GM04504 (cell line): ENCODE results near the gene HRH3.

Experiments
- DNase-seq: peaks from one replicate; pipeline ENCODE4 v3.0.0-alpha.2; 2012; ENCODE audit warnings: low read depth

Gene HRH3

DNA sequence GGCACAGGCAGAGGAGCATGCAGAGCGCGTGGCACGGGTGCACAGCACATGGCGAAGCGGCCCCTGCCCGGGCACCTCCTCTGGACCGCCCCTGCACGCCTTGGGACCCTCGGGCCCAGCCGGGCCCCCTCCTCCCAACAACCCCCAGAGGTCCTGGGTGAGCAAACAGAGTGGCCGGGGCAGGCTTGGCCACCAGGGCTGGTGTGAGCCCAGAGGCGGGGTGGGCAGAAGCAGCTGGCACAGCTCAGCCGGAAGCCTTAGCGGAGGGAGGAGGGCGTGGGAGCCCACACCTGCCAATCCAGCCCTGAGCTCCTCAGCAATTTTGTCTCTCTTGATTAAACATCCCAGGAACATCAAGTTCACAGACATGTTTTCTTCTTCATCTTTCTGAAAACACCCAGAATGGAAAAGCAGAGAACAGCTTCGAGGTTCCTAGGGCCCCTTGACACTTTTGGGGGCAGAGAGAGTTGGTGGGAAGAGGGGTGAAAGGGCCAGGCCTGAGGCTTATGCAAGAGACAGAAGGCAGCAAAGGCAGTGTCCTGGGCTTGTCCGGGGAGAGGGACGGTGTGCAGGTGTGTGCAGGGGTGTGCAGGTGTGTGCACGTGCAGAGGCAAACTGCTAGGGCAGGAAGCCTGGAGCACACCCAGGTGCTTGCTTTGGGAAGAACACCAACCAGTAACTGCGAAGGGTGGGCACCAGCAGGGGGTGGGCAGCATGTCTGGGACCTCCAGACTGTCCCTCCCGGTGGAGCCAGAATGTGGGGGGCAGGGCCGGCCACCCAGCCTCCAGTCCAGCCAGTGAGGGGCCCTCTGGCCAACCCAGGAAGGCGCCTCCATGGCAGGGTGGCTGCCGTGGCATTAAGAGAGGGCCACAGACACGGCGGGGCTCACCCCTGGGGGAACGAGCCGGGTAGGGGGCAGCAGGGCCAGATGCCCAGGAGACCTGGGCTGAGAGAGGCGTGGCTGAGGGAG, 4.8 kb downstream of the HRH3 start:
- DNase-seq: no peak

DNA sequence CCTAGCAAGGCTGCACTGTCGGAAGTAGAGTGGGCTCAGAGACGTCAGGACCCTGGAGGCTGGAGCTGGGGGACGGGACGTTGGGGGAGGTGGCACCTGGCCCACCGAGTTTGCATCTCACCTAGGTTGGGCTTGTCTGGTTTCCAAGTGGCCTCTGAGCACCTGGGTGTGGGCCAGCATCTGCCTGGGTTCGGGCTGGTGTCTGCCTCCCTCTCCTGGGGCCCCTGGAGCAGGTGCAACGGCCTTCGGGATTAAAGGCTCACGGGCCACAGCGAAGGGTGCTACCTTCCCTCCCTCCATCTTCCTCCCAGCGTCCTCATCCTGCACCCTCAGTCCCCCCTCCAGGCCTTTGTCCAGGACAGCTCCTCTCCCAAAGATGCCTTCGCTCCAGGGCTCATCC, 6.0 kb downstream of the HRH3 start:
- DNase-seq: no peak

DNA sequence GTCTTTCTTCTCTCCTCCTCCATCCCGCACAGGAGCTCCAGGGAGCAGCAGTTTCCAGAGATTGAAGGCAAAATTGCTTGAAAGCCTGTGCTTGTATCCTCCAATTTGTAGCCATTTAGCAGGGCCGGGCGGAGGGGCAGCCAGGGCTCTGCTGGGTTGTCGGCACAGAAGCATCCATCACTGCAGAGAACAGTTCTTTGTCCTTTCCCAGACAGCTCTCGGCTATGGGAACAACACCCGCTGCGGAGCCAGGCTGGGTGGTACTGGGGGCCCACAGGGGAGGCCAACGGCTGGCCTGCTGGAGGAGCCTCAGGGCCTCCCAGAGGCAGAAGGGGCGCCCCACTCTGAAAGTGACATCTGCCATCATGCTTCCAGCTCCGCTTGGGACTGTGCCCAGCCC, 7.8 kb downstream of the HRH3 start:
- DNase-seq: no peak

DNA sequence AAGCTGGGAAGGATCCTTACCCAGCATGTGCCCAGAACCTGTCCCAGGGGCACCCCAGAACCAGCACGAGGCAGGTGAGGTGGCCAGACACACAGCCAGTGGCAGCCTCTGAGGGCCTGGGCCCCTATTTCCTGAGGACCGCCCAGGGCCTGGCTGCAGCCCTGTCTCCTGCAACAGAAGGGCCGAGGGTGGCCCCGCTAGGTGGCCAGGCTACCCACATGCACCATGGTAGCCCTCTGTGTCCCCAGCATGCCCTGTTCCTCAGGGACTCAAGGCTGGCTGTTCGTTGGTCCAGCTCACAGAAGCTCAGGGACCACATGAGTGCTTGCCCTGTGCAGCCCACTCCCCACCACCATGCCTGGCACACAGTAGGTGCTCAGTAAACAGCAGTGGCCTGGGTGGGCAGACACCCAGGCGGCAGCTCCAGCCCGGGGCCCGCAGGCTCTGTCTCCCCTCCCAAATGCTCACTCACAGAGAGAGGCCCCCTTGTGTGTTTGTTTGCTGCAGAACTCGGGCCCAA, 8.2 kb downstream of the HRH3 start:
- no peak for DNase-seq

DNA sequence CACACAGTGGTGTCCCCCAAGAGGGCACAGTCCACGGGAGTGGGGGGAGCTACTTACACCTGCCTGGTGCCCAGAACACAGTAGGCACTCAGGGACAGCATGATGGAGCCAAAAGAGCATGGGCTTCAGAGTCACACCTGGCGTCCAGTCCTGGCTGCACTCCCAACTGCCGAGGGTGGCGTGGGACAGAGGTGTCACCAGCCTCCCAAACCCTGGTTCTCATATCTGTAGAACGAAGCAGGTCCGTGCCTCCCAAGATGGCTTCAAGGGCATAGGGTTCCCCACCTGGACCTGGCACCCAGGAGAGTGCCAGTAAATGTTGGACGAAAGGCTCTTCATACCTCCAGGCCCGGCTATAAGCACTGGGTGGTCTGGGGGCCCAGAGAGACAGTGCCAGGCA, 8.9 kb downstream of the HRH3 start:
- DNase-seq: no peak

DNA sequence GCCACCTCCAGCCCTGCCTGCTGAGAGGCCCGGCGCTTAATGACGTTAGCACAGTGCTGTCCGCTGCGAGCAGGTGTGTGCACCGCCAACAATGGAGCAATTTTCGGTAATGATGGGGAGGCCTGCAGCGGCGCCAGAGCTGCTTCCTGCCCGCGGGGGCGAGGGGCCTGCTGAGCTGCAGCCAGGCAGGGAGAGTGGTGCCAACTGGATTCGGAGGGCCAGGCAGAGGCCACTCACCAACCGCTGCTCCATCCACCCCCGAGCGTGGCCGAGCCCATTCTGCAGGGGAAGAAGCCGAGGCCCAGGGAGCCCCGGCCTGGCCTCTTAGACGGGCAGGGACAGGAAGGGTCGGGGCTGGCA, 9.6 kb downstream of the HRH3 start:
- no peak for DNase-seq

DNA sequence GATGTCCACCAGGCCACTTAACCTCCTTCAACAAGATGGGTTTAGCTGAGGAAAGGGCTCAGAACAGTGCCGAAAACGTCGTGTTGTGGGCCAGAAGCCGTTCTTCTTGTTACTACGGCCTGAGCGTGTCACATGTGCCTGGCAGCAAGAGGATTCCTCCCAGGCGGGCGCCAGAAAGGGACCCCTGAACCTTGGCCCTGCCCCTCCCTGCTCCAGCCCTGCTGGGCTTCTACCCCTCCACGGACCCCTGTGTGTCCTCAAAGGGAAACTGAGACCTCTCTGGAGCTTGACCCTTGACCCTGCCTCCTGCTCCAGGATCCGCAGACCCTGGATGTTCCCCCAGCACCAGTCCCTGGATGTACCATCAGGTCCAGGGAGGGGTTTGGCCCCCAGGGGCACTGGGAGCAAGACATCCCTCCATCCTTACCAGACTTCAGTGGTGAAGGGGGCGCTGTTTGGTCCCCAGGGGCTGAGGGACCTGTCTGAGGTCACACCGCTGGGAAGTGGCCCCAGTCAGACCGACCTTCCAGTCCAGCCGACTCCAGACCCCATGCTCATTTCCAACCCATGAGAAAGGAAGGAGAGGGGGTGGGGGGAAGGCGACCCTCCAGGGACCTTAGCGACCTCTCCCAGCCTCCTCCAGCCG, 10.1 kb downstream of the HRH3 start:
- no peak for DNase-seq

DNA sequence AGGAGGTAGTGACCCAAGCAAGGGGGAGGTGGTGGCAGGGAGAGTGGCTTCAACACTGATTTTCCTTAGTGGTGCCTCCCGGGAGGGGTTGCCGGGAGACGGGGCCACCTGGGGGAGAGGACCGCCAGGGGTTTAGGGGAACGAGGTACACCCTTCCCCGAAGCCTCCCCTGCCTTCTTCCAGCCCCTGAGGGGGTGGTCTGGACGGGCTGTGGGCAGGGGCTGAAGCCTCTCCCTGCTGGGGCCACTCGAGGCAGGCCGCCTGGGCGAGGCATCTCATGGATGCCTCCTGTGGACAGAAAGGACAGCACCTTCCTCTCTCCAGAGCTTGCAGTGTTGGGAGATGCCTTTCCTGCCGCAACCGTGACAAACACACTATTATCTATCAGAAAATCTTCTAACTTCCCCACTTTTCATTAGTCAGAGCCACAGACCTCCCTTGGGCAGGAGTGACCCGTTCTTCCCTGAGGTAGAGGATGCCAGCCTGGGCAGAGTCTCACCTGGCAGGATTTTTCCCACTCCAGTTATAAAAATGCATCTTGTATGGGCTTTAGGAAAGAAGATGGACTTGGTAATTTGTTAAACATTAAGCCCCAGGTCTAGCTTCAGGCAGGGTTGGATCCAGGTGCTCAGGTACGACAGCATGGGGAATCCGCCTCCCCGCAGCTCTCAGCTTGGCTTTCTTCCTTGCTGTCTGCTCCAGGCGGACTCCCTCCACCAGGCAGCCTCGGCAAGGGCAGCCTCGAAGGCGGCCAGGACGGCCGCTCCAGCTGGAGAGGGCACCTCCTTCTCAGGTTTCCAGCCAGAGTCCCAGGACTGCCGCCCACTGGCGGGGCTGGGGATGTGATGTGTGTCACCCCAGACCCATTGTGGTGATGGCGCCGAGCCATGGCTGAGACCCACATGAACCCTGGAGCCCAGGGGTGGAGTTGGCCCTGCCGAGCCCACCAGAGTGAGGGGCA, 11.0 kb downstream of the HRH3 start:
- DNase-seq: no peak

DNA sequence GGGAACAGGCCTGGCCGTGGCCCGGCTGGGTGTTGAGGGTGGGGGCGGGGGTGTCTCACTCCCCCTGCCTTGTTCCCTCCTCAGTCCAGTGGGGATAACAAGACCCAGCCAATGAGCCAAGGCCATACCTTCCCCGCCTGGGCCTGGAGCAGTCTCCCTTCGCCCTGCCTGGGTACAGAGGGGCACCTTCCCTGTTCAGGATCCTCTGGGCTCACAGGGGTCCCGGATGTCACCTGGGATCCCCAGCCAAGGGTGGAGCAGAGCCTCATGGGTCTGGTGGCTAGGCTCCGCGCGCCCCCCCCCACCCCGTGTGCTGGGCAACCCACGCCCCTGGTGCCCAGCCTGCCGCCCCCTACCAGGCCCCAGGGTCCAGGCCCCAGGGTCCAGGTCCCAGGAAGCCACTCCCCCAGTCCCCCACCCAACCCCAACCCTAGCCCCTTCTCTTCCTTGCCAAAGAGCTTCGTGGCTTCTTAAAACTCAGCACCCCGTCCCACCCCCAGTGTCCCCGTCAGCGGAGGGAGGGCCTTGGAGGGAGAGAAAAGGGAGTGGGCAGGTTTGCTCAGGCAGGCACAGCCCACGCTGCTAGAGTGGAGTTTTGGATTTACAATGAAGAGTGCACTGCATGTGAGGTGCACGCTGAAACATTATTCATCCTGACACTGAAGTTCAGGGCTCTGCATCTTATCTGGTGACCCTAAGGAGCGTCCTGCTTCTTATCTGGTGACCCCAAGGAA, 11.8 kb downstream of the HRH3 start:
- DNase-seq: no peak

DNA sequence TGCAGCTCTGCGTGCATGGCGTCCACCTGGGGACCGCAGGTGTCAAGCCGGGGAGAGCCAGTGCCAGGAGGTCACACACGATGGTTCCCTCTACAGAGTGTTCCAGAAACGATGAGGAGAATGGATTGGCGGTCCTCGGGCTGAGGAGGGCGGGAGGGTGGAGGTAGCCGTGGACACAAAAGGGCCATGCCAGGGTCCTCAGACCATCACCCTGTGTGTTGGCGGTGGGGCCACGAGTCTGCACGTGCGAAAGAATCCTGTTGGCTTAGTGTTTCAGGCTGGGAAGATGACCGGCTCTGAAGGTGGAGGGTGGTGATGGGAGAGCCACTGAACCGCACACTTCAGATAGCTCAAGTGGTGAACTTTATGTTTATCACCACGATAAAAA, 13.7 kb downstream of the HRH3 start:
- no peak for DNase-seq

DNA sequence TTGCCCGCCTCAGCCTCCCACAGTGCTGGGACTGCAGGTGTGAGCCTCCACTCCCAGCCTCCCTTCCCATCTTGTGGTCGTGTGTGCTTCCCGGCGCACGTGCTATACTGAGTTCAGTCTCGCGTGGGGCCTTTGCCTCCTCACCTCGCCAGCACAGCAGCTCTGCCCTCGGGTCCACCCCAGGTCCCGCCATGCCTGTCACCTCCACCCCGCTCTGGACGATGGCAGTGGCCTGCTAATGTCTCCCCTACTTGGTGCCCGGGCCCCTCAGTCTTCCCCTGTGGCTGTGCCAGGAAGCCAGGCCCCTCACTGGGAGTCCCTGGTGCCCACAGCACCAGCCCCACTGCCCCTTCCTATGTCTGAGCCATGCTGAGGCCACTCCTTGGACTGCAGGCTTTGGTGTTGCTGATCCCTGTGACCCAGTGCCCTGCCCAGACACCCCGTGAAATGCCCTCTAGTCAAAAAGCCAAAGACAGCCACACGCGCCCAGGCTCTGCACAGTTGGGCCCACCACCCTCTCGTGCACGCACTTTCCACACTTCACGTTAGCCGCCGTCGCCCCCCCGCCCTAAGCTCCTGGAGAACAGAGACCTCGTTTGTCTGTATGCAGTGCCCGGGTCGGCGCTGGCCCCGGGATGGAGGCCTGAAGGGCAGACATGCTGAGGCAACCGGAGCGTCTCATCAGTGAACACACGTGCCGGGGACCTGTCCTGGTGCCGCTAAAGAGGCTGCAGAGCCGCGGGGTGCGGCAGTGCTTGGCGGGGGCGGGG, 14.3 kb downstream of the HRH3 start:
- no peak for DNase-seq

DNA sequence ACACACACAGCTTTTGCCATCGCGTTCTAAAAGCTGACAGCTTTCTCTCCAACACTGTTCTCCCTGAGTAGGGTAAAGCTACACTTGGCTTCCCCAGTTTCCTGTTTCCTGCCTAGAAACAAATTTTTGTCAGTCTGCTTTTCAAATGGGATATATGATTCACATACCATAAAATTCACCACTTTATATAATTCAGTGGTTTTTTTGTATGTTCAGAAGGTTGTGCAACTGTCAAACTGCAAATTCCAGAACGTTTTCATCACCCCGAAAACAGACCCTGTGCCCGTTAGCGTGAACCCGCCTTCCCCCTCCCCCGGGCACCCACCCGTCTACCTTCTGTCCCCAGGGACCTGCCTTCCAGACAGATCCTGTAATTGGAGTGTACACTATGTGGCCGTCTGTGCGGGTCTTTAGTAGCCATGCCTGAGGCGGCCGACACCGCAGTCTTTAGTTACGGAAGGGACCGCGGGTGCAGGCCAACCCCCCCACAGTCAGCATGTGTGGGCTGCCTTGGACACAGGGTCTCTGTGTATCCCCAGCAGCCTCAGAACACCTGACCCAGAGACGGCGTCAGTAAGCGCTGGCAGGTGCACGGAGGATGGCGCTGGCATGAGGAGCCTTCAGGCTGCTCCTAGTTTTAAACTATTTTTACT, 16.6 kb downstream of the HRH3 start:
- no peak for DNase-seq

DNA sequence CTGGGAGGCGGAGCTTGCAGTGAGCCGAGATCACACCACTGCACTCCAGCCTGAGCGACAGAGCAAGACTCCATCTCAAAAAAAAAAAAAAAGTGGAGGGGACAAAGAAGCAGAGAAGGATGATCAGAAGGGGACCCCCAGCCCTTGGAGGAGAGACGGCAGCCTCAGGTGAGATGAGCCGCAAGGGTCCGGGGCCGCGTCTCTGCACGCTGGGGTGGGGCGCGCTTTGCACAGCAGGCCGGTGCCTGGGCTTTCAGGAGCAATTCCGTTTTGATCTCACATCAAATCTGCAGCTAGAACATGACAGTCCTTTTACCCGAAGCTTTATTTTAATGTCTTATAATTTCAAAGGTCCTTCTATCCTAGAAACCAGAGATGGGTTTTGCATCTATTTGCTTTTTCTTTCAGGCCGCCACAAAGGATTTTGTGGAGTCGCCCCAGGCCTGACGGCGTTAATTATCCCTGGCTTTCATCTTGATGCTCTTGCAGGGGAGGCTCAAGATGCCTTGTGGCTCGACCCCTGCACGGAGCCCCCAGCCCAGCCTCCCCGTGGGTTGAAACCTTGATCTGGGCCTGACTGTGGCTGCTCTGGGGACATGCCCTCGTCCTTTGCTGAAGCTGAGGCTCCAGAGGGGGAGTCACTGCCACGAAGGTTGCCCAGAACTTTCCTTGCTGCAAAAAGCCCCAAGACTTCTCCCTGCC, 17.3 kb downstream of the HRH3 start:
- no peak for DNase-seq

DNA sequence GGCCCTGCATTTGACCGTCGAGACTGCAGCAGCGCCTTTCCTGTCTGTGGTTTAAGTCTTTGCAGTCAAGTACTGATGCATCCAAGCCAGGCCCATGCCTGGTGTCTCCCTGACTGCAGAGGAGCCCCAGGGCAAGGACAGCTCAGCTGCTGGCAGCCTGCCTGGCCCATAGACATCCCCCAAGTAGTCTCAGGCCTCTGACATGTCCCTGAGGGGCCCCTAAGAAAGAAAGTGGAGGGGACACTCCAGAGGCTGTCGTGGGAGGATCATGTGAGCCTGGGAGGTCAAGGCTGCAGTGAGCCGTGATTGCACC, 18.0 kb downstream of the HRH3 start:
- no peak for DNase-seq

DNA sequence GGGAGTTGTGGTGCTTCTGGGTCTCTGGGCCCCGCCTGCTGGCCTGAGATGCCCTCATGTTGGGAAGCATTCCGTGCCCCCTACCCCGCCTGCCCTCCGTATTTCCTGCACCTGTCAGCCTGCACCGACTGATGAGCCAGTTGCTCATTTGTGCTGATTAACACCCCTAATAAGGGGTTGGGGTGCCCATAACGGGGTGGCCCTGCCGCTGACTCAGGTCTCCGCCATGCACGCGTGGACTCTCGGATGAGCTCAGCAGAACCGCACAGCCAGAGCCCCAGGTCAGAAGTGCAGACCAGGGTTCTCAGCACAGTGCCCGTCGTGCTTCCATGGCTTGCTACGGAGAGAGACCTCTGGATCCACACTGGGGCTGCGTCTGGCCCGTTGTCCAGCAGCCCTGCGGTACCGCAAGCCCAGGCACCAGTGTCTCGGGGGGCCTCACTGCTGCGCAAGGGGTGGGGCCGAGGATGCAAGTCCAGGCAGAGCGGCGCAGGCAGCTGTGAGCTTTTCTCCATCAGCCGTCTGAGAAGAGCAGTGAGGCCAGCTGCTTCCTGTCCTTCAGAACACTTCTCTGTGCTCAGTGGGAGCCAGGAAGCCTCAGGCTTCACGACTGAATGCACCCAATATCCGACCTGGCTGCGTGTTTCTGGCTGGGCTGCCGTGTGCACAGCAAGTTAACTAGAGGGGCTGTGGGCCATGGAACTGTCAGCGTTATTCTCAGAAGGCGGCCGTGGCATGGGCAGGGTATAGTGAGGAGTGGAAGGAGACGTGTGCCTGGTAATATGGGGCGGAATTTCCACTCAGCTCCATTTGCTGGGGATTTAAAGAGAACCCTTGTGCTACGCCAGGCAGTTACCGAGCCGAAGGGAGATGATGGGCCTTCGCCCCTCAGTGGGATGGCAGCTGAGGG, 18.6 kb downstream of the HRH3 start:
- no peak for DNase-seq

DNA sequence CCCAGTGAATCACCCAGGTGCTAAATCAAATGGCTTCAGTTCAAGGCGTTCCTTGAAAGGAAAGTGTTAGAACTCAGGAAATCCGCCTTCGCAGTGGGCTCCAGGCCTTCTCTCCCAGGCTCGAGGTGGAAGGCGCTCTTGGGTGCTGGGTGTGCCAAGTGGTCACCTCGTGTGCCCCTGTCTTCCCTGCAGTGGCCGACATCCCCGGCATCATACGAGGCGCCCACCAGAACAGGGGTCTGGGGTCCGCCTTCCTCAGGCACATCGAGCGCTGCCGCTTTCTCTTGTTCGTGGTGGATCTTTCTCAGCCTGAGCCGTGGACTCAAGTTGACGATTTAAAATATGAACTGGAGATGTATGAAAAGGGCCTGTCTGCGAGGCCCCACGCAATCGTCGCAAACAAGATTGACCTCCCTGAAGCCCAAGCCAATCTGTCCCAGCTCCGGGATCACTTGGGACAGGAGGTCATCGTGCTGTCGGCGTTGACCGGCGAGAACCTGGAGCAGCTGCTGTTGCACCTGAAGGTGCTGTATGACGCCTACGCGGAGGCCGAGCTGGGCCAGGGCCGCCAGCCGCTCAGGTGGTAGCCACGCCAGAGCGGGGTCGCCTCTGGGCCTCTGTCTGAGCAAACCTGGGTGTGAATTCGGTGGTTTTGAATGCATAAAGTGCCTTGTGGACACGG, 19.4 kb downstream of the HRH3 start:
- DNase-seq: no peak

DNA sequence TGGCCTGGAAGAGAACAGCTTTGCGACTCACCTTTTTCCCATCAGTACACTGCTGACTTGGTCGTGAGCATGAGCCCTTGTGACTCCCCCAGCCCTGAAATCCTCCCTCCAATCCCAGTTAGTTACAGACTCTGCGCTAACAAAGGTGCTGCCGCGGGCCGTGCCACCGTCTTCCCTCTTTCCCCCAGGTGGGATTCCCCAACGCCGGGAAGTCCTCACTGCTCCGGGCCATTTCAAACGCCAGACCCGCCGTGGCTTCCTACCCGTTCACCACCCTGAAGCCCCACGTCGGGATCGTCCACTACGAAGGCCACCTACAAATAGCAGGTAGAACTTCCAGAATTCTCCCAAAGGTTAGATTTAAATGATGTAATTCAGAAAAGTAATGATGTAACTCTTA, 21.1 kb downstream of the HRH3 start:
- DNase-seq: no peak

DNA sequence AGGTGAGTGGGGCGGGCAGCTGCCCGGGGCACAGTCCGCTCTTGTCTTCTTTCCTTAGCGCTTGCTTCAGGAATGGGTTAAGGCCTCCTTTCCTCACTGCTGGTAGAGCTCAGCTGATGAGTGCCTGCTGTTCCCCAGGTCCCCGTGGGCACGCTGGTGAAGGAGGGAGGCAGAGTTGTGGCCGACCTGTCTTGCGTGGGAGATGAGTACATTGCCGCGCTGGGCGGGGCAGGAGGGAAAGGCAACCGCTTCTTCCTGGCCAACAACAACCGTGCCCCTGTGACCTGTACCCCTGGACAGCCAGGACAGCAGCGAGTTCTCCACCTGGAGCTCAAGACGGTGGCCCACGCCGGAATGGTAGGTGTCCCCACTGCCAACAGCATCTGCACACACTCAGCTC, 21.6 kb downstream of the HRH3 start:
- DNase-seq: no peak
